Activated CD4-positive, CD25-positive, alpha-beta regulatory T cell treated with anti-CD3 and anti-CD28 coated beads, Interleukin-2, amount 50 U/mL, for 16 hours (primary cell): ENCODE data around the gene AQP10.
"Not testable (repeated sequence)": the region's sequence is repeated elsewhere in the genome, so short reads cannot be mapped to it uniquely, and the experiment has no call there.

Experiments
- DNase-seq: peaks from one replicate; pipeline ENCODE4 v3.0.0-alpha.2; 2020; ENCODE audit warnings: low read depth, low spot score

Gene AQP10

GRCh38 chr1:154344977-154345837, 24.3 kb downstream of the AQP10 start:
- peak; percentile 56 for DNase-seq

DNA sequence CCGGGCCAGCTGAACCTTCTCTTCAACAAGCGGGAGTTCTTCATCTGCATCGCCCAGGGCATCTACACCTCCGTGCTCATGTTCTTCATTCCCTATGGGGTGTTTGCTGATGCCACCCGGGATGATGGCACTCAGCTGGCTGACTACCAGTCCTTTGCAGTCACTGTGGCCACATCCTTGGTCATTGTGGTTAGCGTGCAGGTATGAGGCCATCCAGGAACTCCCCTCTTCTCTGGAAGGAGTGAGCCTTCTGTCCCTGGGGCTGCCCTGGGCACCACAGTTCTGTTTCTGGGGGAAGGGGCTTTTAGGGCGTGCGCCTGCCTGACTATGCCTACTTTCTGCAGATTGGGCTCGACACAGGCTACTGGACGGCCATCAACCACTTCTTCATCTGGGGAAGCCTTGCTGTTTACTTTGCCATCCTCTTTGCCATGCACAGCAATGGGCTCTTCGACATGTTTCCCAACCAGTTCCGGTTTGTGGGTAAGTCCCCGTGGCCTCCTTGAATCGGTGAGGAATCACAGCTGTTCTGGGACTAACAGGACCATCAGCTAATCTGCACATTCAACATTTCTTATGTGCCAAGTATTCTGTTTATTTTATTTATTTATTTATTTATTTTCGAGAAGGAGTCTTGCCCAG, 25.5 kb downstream of the AQP10 start:
- no peak for DNase-seq

DNA sequence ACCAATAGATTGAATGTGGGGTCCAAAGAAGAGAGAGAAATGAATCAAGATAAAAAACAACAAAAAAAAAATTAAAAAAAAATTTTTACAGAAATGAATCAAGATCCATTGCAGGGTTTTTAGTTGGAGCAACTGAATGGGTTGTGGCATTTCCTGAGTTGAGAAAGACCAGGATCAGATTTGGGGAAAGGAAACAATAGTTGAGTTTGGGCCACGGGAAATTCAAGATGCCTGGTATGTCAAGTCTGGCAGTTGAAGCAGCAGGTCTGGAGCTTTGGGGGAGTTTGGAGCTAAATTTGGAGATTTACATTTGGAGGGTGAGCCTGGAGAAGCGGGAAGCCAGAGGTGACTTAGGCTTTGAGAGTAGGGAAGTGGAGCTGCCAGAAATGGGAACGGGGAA, 27.1 kb downstream of the AQP10 start:
- no peak for DNase-seq

GRCh38 chr1:154348429-154349076, 27.7 kb downstream of the AQP10 start:
- no peak for DNase-seq

- no peak for DNase-seq
Observed at GRCh38 chr1:154349121-154349520, 28.2 kb downstream of the AQP10 start.

- DNase-seq = no peak
Observed at GRCh38 chr1:154350383-154350782, 29.5 kb downstream of the AQP10 start.

DNA sequence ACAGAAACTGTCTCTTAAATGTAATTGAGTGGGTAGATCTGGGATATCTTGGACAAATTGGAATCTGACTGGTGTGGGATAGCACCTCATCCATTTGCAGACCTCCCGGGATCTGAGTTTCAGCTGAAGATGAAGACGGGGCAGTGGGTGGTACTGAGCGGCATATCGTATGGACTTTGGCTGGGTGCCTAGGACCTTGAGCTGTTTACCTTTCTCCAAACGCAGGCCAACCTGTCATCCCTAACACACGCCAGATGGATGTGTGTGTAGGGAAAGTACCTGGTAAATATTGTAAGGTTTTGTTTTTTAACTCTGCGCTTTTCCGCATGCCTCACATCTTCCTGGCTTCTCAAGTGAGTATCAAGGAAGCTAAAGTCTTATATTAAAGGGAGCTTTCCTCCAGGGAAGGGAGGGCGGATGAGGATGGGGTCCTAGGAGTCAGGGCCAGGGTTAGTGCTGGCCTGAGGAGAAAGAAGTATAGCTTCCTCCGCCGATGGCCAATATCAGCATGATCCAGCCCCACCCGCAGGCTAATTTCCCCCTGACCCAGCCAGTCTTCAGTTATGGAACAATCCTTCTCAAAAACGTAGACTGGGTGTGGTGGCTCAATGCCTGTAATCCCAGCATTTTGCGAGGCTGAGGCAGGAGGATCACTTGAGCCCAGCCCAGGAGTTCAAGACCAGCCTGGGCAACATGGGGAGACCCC, 30.6 kb downstream of the AQP10 start:
- no peak for DNase-seq

- no peak for DNase-seq
Observed at GRCh38 chr1:154352245-154352580, 31.3 kb downstream of the AQP10 start.

DNA sequence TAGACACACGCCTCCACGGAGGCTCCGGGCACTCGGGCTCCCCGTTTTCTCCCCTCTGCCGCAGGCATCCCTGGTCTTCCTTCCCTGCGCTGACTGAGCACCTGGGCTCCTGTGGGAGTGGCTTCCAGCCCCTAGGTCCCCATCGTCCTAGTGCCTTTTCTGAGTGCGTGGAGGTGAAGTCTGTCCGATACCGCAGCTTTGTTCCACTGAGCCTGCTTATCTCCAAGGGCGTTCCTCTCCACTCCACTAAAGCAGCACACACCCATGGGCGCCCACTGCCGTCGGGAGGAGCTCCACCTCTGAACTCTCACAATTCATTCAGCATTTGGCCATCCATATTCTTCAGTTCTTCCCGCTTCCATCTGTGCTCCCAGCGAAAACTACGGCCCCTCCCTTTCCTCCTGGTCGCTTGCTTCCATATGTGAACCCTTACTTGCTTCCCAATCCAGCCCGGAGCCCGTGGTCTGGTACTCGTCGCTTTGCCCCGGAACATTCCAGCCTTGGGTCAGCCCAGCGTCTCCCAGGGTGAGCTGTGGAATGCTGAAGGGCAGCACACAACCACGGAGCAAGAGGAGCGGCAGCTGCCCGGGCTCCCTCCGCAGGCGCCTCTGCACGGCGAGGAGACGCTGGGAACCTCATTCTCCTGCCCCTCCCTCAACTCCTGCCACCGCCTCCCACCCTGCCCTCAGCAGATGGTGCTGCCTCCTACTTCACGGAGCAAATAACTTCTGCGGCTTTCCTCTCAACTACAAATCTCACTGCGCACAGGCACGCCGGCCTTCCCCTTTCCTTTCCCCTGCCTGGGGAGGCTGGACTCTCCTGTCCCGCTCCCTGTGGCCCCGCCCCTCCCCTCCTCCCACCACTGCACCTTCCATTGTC, 31.9 kb downstream of the AQP10 start:
- no peak for DNase-seq

DNA sequence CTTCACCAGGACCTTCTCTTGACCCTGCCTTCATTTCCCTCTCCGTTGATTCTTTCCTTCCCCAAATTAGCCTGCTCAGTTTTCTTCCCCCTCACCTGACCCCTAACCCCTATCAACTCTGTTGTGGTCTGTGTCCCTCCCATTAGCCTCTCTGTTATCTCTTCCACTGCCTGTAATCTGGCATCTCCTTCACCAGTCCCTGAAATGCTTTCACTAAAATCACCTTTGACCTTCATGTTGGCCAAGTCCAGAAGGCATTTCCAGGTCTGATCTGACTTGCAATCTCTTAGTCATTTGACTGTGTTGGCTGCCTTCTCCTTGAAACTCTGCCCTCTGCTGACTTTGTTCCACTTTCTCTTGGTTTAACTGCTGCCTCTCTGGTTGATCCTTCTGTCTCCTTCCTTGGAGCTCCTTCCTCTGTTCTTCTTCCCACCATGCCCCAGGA, 32.6 kb downstream of the AQP10 start:
- DNase-seq = no peak

GRCh38 chr1:154353966-154354365, 33.1 kb downstream of the AQP10 start:
- no peak for DNase-seq

DNA sequence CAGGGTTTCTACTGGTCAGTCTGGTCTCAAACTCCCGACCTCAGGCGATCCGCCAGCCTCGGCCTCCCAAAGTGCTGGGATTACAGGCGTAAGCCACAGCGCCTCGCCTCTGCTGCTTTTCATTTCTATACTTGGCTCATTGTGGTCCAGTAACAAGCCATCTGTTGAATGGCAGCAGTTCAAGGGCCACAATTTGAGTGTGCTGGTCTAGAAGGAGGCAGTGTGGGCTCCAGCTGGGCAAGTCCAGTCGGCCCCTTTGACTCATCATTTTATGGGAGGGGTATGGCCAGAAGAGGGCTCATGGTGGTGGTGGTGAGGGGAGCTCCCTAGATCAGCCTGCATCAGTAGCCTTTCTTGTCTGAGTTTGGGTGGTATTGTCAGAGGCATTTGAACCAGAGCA, 37.6 kb downstream of the AQP10 start:
- DNase-seq = no peak

DNA sequence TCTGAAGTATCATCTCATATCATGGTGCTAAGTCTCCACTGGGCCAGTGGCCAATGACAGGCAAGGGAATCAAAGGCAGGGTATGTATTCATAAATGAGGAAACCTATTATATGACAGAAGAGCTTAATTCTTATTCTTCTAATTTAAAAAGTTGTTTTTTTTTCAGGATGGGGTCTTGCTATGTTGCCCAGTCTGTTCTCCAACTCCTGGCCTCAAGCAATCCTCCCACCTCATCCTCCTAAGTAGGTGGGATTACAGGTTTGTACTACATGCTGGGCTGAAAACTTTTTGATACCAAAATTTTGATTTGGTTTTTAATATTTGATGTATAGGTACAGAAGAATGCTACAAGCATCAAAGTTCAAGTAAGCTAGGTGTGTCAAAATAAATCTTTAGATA, 39.4 kb downstream of the AQP10 start:
- no peak for DNase-seq

GRCh38 chr1:154360881-154361280, 40.0 kb downstream of the AQP10 start:
- not testable (repeated sequence) for DNase-seq

DNA sequence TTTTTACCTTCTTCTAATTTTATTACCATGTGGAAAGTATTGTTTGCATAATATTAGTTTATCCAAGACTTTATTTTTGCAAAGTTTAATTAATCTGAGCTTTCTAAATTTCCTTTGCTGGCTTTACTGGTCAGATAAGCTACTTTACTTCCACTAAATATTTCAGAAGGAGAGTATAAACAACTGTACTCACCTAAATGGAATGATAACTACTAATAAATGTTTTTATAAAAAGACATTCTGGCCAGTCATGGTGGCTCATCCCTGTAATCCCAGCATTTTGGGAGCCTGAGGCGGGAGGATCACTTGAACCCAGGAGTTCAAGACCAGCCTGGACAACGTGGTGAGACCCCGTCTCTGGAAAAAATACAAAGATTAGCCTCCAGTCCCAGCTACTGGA, 40.5 kb downstream of the AQP10 start:
- no peak for DNase-seq

DNA sequence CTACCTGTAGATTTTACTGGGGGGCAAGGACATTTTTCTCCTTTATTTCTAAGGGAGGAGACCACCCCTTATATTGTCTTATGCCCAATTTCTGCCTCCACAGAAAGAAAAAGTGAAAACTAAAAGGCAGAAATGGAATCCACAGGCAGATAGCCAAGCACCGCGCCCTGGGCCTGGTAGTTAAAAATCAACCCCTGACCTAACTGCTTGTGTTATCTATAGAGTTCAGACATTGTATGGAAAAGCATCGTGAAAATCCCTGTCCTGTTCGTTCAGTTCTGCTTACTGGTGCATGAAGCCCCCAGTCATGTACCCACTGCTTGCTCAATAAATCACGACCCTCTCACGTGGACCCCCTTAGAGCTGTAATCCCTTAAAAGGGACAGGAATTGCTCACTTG, 50.5 kb downstream of the AQP10 start:
- no peak for DNase-seq

- not testable (repeated sequence) for DNase-seq
Observed at GRCh38 chr1:154373777-154374357, 53.0 kb downstream of the AQP10 start.
